ENCODE results near the gene MTFP1.

MTFP1 gene

GRCh38 chr22:30413745-30414524 lies 11.6 kb upstream of the MTFP1 start:
- peaks cover 6% of the 10 kb centered on the region for H3K36me3 Mint-ChIP-seq
- ATAC-seq (ENCODE audit: low read depth): no peak
- no peaks in the 10 kb centered on the region for H3K9me3 Mint-ChIP-seq
- no peaks in the 10 kb centered on the region for H3K27me3 Mint-ChIP-seq
- H3K4me3 Mint-ChIP-seq: no peak overlapping the region
- DNase-seq (ENCODE audit: low spot score in 2 of 2): no peak
- no peak overlapping the region for H3K27ac Mint-ChIP-seq
- H3K4me1 Mint-ChIP-seq: no peaks in the 10 kb centered on the region

- Mint-ChIP-seq H3K4me1 (no peaks in the 10 kb centered on the region), H3K27ac (no peak overlapping the region), H3K36me3 (peaks cover 6% of the 10 kb centered on the region), H3K4me3 (no peak overlapping the region), H3K9me3 (no peaks in the 10 kb centered on the region), H3K27me3 (no peaks in the 10 kb centered on the region)
- DNase-seq (ENCODE audit: low spot score in 2 of 2): no peak
- no peak for ATAC-seq (ENCODE audit: low read depth)
Measured at GRCh38 chr22:30414525-30415047, 11.0 kb upstream of the MTFP1 start.

DNA sequence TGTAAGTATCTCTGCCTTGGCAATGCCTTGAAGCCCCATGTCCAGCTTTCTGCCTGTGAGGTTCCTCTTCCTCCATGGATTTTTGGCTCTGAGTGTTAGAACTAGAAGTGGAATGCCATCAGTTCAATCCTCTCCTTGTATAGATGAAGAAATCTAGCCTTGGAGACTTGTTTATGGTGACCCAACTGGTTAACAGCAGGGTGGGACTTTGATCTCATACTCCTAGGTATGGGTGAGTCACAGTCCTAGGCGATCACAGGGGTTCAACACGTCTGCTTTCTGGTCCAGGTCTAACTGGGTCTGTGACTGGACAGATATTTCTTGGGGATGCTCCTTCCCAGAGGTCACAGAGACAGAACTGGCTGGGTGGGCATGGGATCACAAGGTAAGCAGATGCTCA lies 9.2 kb upstream of the MTFP1 start:
- DNase-seq (ENCODE audit: low spot score in 2 of 2) (no peak), ATAC-seq (ENCODE audit: low read depth) (no peak)
- Mint-ChIP-seq H3K4me1 (no peaks in the 10 kb centered on the region), H3K4me3 (no peak overlapping the region), H3K36me3 (peaks cover 6% of the 10 kb centered on the region), H3K9me3 (no peaks in the 10 kb centered on the region), H3K27ac (no peak overlapping the region), H3K27me3 (no peaks in the 10 kb centered on the region)

DNA sequence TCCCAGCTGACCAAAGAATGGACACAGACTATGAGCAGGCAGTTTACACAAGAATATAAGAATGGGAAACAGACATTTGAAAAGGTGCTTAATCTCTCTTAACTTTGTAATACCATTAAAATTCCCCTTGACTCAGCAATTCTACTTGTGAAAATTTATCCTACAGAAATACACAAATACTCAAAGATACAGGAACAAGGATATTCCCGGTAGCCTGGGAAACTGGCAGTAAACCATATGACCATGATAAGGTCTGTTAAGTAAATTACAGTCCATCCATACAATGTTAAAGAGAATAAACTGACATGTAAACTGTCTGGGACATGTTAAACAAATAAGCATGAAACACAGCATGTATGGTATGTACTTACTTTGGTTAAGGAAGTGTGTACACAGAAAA lies 8.7 kb upstream of the MTFP1 start:
- no peaks in the 10 kb centered on the region for H3K27me3 Mint-ChIP-seq
- H3K4me3 Mint-ChIP-seq: no peak overlapping the region
- H3K4me1 Mint-ChIP-seq: no peaks in the 10 kb centered on the region
- no peak overlapping the region for H3K27ac Mint-ChIP-seq
- ATAC-seq (ENCODE audit: low read depth) (no peak), DNase-seq (ENCODE audit: low spot score in 2 of 2) (no peak)
- H3K9me3 Mint-ChIP-seq: no peaks in the 10 kb centered on the region
- peaks cover 6% of the 10 kb centered on the region for H3K36me3 Mint-ChIP-seq

DNA sequence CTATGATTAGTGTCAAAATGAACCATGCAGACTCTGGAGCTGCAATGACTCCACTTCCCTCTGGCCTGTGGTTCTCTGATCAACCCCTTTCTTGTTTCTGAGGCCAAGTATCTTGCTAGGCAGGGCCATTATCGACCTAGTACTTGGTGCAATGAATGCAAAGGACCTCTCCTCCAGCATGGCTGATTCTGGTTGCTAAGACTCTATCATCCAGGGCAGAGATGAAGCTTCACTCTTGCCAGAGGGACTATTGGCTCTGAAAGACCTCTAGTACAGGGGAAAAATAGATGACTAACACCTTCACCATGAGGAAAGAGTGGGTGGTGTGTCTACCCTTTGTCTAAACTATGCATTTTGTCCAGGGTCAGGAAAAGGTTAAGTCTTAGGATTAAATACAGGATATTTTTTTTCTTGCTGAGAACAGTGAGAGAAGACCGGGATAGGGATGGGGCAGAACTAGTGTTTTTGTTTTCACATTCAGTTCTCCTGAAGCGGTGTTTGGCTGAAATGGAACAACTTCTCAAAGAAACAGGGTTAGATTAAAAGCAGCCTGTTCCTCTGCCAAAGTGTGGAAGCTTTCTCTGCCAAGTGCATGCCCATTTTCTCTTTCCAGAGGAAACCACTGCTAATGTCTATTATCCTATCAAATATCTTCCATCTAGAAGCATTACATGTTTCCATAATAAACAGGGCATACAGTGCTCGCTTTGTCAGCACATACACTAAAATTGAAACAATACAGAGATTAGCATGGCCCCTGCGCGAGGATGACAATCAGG lies 5.0 kb upstream of the MTFP1 start:
- Mint-ChIP-seq H3K27ac (no peak overlapping the region), H3K9me3 (no peaks in the 10 kb centered on the region), H3K4me3 (no peak overlapping the region), H3K36me3 (peaks cover 6% of the 10 kb centered on the region), H3K4me1 (peaks cover 18% of the 10 kb centered on the region), H3K27me3 (no peaks in the 10 kb centered on the region)
- DNase-seq (ENCODE audit: low spot score in 2 of 2): no peak
- no peak for ATAC-seq (ENCODE audit: low read depth)

DNA sequence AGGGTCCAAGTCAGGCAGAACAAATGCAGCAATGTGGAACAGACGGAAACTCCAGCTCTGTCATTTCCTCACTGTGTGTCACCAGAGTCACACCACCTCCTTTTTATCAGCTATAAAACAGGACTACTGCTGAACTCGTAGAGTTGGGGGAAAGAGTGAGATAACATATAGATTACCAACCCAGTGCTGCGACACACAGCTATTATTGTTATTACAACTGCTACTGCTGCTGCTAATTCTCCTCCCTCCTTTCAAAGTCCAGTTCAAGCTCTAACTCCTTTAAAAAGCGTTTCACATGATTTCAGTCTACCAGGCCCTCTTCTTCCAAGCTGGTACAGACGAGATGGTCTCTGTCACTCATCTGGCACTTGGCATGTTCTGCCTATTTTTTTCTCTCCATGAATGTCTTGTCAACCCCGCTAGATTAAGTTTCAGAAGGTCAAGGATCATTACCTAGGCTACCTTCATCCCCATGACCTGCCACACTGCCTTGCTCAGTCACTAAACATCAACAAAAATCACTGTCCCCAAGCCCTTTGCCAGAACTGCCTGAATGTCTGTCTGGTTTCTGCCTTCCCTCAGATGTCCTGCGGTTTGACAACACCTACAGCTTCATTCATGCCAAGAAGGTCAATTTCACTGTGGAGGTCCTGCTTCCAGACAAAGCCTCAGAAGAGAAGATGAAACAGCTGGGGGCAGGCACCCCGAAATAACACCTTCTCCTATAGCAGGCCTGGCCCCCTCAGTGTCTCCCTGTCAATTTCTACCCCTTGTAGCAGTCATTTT lies 3.7 kb upstream of the MTFP1 start:
- H3K4me3 Mint-ChIP-seq: peak overlapping the region; percentile 98
- H3K4me1 Mint-ChIP-seq: peaks cover 29% of the 10 kb centered on the region
- no peak overlapping the region for H3K27ac Mint-ChIP-seq
- H3K36me3 Mint-ChIP-seq: no peaks in the 10 kb centered on the region
- no peaks in the 10 kb centered on the region for H3K9me3 Mint-ChIP-seq
- no peaks in the 10 kb centered on the region for H3K27me3 Mint-ChIP-seq
- no peak for DNase-seq (ENCODE audit: low spot score in 2 of 2)
- ATAC-seq (ENCODE audit: low read depth): no peak

GRCh38 chr22:30422481-30423300 lies 2.9 kb upstream of the MTFP1 start:
- no peak for ATAC-seq (ENCODE audit: low read depth)
- no peaks in the 10 kb centered on the region for H3K9me3 Mint-ChIP-seq
- peak overlapping the region; percentile 98 for H3K4me3 Mint-ChIP-seq
- H3K27me3 Mint-ChIP-seq: no peaks in the 10 kb centered on the region
- DNase-seq (ENCODE audit: low spot score in 2 of 2): no peak
- H3K36me3 Mint-ChIP-seq: peaks cover 3% of the 10 kb centered on the region
- peaks cover 30% of the 10 kb centered on the region for H3K4me1 Mint-ChIP-seq
- H3K27ac Mint-ChIP-seq: peak overlapping the region; percentile 94

DNA sequence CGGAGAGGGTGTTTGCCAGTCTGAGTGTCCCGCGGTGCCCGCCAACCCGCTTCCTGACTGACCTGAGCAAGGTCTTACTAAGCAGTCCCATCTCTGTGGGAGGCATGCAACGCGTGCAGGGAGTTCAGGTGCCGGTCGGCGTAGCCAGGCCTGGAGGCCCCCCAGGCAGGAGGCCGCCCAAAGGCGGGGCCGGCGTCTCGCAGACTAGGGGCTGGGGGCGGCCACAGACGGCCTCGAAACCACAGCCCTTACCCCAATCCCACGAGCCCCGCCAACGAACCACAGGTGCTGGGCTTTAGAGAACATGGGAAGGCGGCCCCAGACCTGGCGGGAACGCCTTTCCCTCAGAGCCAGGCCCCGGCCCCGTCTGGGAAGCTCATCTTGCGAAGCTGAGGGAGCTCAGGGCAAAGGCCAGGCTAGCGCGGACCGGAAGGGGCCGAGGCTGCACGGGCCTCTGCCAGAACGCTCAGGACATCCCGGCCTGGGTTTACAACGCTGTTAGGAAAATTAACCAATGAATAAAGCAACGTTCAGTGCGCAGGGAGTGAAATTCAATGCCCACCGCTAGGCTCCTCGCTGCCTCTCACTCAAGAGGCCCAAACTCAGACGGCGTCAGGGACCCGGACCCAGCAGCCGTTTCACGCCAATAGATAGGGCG lies 2.1 kb upstream of the MTFP1 start:
- Mint-ChIP-seq H3K36me3 (peaks cover 3% of the 10 kb centered on the region), H3K27me3 (no peaks in the 10 kb centered on the region), H3K9me3 (no peaks in the 10 kb centered on the region), H3K4me3 (peak overlapping the region; percentile 98), H3K4me1 (peaks cover 30% of the 10 kb centered on the region), H3K27ac (peak overlapping the region; percentile 94)
- DNase-seq (ENCODE audit: low spot score in 2 of 2): no peak
- no peak for ATAC-seq (ENCODE audit: low read depth)

DNA sequence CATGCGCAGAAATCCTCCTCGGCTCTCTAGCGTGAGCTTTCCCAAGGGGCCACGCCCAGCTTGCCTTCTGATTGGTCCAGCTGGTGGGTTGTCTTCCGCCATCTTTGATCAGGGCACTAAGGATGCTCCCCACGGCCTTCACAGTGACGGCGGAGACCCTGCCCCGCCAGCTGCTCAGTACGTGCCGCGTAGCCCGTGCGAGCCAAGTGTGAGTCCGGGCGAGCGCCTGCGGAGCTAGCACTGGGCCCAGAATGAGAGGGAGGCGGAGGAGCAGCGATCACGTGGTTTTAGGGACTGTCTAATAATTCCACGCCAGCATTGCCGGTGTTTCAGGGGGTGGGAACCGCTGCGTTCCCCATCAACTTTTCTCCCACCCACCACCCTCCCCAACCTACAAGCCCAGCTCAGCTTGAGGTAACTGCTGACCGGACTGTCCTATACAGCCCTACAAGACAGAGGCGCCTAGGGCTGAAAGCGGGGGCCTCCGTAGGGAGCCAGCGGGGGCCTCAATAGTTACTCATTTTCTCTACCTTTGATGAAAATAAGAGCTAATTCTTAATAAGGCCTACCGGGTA lies 1.5 kb upstream of the MTFP1 start:
- no peaks in the 10 kb centered on the region for H3K9me3 Mint-ChIP-seq
- peak overlapping the region; percentile 98 for H3K4me3 Mint-ChIP-seq
- peaks cover 30% of the 10 kb centered on the region for H3K4me1 Mint-ChIP-seq
- ATAC-seq (ENCODE audit: low read depth): peak; percentile 80
- H3K27ac Mint-ChIP-seq: peak overlapping the region; percentile 94
- H3K27me3 Mint-ChIP-seq: no peaks in the 10 kb centered on the region
- DNase-seq (ENCODE audit: low spot score in 2 of 2): peak; percentile 88 to 93
- peaks cover 6% of the 10 kb centered on the region for H3K36me3 Mint-ChIP-seq

DNA sequence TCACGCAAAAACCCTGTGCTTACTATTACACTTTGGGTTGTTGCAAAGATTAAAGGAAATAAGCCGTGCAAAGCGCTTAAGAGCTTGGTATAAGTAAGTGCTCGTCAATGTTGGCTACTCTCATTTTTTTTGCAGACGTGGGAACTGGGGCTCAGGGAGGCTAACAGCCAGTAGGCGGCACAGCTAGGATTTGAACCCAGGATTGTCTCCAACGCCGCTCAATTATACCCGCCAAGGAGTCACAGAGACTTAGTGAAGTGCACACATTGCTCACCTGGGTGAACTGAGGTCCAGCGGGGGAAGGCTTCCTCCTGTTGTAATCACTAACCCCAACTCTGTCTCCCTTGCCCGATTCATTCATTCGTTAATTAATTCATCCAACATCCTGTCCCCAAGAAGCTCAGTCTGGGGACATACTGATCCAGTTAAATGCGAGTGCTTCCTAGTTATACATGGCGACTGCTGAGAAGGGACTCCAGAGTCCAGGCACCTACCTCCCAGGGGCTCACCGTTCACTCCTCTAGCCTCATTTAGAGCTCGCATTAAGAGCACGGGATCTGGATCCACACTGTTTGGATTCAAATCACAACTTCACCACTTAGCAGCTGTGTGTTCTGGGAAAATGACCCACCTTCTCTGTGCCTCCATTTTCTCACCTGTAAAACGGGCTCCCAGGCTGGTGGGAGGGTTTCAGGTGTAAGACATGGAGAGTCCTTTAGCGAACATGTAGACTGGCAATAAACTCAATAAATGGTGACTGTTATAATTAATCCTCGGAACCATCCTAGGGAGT lies 838 bp upstream of the MTFP1 start:
- H3K4me1 Mint-ChIP-seq: peaks cover 30% of the 10 kb centered on the region
- ATAC-seq (ENCODE audit: low read depth) (no peak), DNase-seq (ENCODE audit: low spot score in 2 of 2) (no peak)
- H3K9me3 Mint-ChIP-seq: no peaks in the 10 kb centered on the region
- peaks cover 7% of the 10 kb centered on the region for H3K36me3 Mint-ChIP-seq
- H3K4me3 Mint-ChIP-seq: peak overlapping the region; percentile 98
- peak overlapping the region; percentile 94 for H3K27ac Mint-ChIP-seq
- no peaks in the 10 kb centered on the region for H3K27me3 Mint-ChIP-seq

- Mint-ChIP-seq H3K4me3 (peak overlapping the region; percentile 91), H3K4me1 (peaks cover 30% of the 10 kb centered on the region), H3K36me3 (peaks cover 10% of the 10 kb centered on the region), H3K9me3 (no peaks in the 10 kb centered on the region), H3K27me3 (no peaks in the 10 kb centered on the region), H3K27ac (peak overlapping the region; percentile 96)
- no peak for ATAC-seq (ENCODE audit: low read depth)
- no peak for DNase-seq (ENCODE audit: low spot score in 2 of 2)
Measured at GRCh38 chr22:30425327-30425615, 297 bp upstream of the MTFP1 start.

Measured in memory B cell (primary cell).